DLD1 (cell line): Measurements from ENCODE around the gene TRDN.

ENCODE experiments used
- in situ Hi-C: cut with HindIII; loops from 2 replicates; pipeline ENCODE4 v1.10.0; 2017; ENCODE audit warnings: low sequenced_read_pairs

Gene TRDN

GRCh38 chr6:123417535-123417934 lies 219.2 kb downstream of the TRDN start:
- in situ Hi-C loops: no loop called here

DNA sequence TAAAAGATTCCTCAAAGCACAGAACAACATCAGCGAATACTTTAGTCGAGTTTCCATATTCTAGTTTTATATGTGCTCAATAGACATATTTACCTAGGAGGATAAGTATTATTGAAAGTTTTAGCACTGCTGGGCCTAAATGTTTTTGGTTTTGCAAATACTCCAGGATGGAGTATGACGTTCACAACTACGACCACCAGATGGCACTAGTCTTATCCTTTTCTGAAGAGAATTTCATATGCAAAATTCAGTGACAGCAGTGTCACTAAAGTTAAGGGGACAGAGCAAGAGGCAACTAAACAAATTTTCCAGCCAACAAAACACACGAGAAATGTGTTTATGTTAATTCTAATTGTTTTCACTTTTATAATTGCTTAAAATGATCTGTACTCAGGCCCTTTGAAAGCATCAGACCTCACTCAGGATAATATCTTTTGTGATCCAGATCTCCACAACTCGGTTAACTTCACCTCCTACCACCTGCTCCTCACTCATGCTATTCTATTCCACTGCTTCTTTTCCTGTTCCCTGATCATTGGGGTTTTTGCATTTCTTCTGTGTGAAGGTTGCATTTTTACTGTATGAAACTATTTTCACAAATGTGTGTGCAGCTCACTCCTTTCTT lies 220.8 kb downstream of the TRDN start:
- in situ Hi-C loops: no loop called here

- in situ Hi-C loops: no loop called here
Observed at GRCh38 chr6:123404975-123405374, 231.8 kb downstream of the TRDN start.

DNA sequence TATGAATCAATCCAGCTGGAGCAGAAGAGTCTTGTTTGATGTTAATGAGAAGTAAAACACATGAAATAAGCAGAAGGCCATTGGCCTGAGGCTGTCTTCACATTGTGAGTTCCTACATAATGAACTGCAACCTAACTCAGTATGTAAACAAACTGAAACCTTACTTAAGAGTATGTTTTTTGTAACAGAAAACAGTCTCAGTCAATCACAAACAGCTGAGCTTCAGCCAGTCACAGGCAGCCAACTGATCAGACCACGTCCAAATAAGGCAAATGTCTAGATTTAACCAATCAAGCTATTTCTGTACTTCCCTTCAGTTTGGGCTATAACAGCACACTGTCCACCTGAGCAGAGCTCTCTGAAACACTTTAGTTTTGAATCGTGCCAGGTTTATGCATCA lies 234.7 kb downstream of the TRDN start:
- in situ Hi-C loops: no loop called here

DNA sequence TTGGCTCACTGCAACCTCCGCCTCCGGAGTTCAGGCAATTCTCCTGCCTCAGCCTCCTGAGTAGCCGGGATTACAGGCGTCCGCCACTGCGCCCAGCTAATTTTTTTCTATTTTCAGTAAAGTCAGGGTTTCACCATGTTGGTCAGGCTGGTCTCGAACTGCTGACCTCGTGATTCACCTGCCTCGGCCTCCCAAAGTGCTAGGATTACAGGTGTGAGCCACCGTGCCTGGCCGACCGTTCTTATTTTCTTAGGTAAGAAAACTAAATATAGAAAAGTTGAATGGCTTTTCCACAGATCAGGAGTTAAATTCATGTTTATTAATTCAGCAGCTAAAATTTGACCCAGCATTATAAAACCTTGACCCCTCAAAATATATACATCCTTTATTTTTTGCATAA lies 238.7 kb downstream of the TRDN start:
- in situ Hi-C loops: no loop called here

DNA sequence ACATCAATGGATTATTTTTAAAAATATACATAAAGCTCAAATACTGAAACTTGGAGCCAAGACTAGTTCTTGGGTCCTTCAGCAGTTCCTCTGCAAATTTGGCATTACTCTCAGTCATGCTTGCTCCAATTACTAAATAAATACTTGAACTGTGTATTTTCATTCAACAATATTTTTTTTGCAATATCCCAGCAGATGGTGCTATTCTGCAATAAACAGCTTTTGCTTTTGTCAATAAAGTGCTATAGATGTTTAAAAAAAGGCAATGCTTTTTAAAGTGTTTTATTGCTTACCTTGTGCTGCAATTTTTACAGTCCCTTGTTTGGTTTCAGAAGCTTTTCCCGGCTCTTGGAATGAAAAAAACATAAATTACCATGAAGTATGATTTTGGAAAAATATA lies 243.4 kb downstream of the TRDN start:
- in situ Hi-C loops: no loop called here

GRCh38 chr6:123383718-123384117 lies 253.0 kb downstream of the TRDN start:
- in situ Hi-C loops: no loop called here

DNA sequence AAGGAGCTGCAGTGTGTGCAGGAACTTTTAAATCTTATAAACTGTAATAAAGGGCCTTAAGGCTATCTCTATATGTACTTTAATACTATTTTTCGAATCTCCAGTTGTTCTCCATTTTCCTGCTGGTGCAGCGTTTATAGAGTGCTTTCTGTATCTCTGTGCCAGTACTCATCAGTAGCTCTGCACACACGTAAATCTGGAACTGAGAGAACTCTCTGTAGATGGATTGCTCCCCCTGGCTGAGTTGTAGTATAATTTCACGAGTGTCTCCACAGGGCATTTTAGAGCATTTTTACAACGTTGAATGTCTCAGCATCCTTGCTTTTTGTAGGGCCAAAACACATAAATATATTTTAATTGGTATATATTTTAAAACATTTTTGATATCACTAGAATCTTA lies 256.5 kb downstream of the TRDN start:
- in situ Hi-C loops: no loop called here

DNA sequence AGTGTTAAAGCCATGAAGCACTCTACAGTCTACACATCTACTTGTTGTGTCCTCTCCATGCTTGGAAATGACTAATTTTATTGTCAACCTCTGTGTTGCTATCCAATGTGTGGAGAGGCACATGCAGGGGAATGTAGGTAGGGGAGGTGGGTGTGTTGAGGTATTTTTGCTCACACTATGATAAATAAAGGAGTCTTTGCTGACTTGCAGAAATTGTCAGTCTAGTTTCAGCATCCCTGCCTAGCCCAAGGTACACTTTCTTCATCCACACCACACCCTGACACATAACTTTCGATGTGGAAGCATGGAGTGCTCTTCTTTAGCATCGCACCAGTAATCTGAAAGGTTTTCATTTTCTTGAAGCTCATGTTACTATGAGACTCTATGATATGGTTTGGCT lies 264.0 kb downstream of the TRDN start:
- in situ Hi-C loops: no loop called here

DNA sequence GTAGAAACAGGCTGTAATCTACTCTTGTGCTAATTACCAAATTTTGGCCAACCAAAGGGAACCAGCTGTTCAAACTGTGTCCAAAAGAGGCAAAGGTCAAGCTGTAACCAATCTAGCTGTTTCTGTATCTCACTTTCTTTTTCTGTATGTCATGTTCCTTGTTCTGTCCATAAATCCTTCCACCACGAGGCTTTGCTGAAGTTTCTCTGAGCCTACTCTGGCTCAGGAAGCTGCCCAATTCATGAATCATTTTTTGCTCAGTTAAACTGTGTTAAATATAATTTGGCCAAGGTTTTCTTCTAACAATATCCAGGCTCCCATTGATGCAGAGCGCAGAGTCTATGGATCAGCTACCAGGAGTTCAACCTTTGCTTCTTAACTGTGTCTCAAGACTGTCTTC lies 272.8 kb downstream of the TRDN start:
- in situ Hi-C loops: no loop called here

DNA sequence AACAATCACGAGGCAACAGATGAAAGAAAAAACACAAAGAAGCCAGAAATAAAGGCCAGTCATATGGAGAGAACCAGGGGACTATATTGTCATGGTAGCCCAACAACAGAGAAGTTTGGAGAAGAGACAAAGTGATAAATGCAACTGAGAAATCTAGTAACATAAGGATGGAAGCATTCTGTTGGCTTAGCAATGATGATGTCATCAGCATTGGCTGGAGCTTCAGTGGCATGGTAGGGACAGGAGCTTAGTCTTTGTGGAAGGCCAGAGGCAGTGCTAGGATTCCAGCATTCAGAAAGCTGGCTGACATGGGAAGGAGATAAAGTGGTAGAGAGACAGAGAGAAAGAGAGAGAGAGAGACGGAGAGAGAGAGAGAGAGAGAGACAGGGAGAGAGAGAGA lies 276.4 kb downstream of the TRDN start:
- in situ Hi-C loops: no loop called here

DNA sequence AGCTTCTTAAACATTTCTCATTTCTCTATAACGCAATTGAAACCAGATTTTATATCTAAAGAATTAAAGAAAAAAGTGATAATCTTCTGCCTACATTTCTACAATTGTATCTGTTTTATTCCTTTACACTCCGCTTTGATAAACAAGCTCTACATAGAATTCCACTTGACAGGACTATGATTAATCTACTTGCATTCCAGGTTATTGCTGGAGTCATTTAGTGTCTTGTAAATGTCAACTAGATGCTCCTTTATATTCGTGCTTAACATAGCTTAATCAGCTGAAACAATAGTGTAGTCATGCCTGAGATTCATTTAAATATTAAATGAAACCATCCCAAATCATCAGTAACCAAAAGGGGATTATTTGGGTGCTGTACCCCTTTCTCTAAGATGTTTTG lies 284.0 kb downstream of the TRDN start:
- in situ Hi-C loops: no loop called here

GRCh38 chr6:123352279-123352678 lies 284.5 kb downstream of the TRDN start:
- in situ Hi-C loops: no loop called here

- in situ Hi-C loops: no loop called here
Observed at GRCh38 chr6:123343836-123344235, 292.9 kb downstream of the TRDN start.

GRCh38 chr6:123338394-123338793 lies 298.4 kb downstream of the TRDN start:
- in situ Hi-C loops: no loop called here

- in situ Hi-C loops: no loop called here
Observed at GRCh38 chr6:123333000-123333756, 303.6 kb downstream of the TRDN start.

GRCh38 chr6:123332070-123332469 lies 304.7 kb downstream of the TRDN start:
- in situ Hi-C loops: no loop called here

DNA sequence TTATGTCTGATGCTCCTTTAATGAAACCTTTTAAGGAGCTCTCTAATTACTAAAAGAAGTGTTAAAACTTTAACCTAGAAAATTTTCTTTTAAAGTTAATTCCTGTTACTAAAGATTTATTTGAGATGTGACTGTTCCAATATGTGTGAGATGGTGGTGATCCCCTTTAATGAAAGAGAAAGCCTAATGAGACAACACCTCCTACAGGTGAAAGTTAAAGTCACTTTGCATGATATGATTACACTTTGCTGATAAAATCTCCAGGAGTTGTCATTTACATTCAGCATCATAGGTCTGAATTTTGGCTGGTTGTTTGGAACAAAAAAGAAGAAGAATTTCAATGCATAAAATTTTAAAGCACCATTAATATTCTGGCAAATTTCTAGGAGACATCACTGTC lies 307.4 kb downstream of the TRDN start:
- in situ Hi-C loops: no loop called here

- in situ Hi-C loops: no loop called here
Observed at GRCh38 chr6:123323452-123324329, 313.1 kb downstream of the TRDN start.

GRCh38 chr6:123321020-123321419 lies 315.7 kb downstream of the TRDN start:
- in situ Hi-C loops: no loop called here

GRCh38 chr6:123316733-123317323 lies 319.9 kb downstream of the TRDN start:
- in situ Hi-C loops: no loop called here
